SIG-M5 treated with dmso at 0.1 percent for 504 hours (cell line): ENCODE results near the gene HCN3.
"Not testable (repeated sequence)": the region's sequence is repeated elsewhere in the genome, so short reads cannot be mapped to it uniquely, and the experiment has no call there.

ENCODE experiments used
- DNase-seq: peaks from one replicate; lab custom pipeline; 2025; ENCODE audit not compliant: unreplicated experiment; lab: John Stamatoyannopoulos, UW

Gene HCN3

GRCh38 chr1:155328856-155329255 lies 51.6 kb downstream of the HCN3 start:
- DNase-seq: not testable (repeated sequence)

GRCh38 chr1:155329980-155330598 lies 52.8 kb downstream of the HCN3 start:
- DNase-seq: no peak

- DNase-seq: no peak
Observed at GRCh38 chr1:155334962-155335361, 57.7 kb downstream of the HCN3 start.
